NCI-H2081 (cell line): ENCODE results near the gene MAPK13.

ENCODE experiments used
- DNase-seq, 2 experiments: peaks; one replicate each; lab custom pipeline; 2025; lab: John Stamatoyannopoulos, UW

The MAPK13 gene

GRCh38 chr6:36149476-36149875, 19.2 kb downstream of the MAPK13 start:
- no peak for DNase-seq

GRCh38 chr6:36150283-36150682, 20.0 kb downstream of the MAPK13 start:
- DNase-seq, result no peak

GRCh38 chr6:36154286-36154685, 24.0 kb downstream of the MAPK13 start:
- no peak for DNase-seq

GRCh38 chr6:36155662-36156061, 25.3 kb downstream of the MAPK13 start:
- no peak for DNase-seq

GRCh38 chr6:36160147-36160760, 29.9 kb downstream of the MAPK13 start:
- no peak for DNase-seq

- DNase-seq, result no peak
These were observed 39.0 kb downstream of the MAPK13 start for GRCh38 chr6:36169023-36170007.

GRCh38 chr6:36170704-36171103, 40.4 kb downstream of the MAPK13 start:
- no peak for DNase-seq

- DNase-seq, result no peak
These were observed 41.3 kb downstream of the MAPK13 start for GRCh38 chr6:36171573-36171972.

- DNase-seq, result no peak
These were observed 46.9 kb downstream of the MAPK13 start for GRCh38 chr6:36177166-36177565.

- no peak for DNase-seq
These were observed 48.2 kb downstream of the MAPK13 start for GRCh38 chr6:36178544-36178943.

GRCh38 chr6:36180126-36180525, 49.8 kb downstream of the MAPK13 start:
- DNase-seq, result no peak

GRCh38 chr6:36184311-36184710, 54.0 kb downstream of the MAPK13 start:
- no peak for DNase-seq

GRCh38 chr6:36186199-36186598, 55.9 kb downstream of the MAPK13 start:
- DNase-seq, result no peak

- DNase-seq, result no peak
These were observed 57.1 kb downstream of the MAPK13 start for GRCh38 chr6:36187446-36187845.
